Lower leg skin (tissue), 3 donors: Measurements from ENCODE around the gene CD2AP.

Experiments used
- POLR2A ChIP-seq, 2 donors: fragments of 450-650 bp; IDR thresholded peaks; one replicate each; pipeline ENCODE4 v1.6.1; 2016 to 2017; ENCODE audit warnings: antibody characterized with exemption in 2 of 2, mild to moderate bottlenecking in 1 of 2, moderate library complexity in 1 of 2
- TF ChIP-seq, protein P1 (sequence below), 3 donors: fragments of 450-650 bp; IDR thresholded peaks; one replicate each; pipeline ENCODE4 v1.5.1; 2016; ENCODE audit warnings: antibody characterized with exemption in 3 of 3, mild to moderate bottlenecking in 3 of 3, moderate library complexity in 2 of 3

DNA sequence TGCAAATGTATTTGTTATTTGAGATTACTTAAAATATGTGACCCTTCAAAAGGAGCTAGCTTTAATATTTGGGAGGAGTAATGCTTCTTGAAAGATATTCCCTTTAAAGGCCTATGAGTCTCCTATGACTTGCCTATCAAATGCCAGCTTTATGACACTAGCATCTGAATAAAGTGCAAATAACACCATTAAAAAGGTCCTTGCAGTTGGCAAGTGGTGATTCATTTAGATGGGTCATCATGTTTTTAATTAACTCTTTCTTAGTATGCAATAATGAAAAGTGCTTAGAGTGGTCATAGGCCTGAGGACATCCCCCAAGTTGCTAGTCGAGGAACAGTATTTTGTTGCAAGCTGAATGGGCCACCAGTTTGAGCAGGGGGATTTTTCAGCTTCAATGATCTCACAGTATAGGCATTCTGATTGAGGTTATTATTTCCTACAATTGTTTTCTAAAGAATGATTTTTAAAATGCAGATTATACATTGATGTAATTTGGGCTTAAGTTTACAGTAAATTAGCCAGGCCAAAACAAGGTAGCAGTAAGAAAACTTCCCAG is 3.7 kb upstream of the CD2AP start:
- TF ChIP-seq, protein P1, sequence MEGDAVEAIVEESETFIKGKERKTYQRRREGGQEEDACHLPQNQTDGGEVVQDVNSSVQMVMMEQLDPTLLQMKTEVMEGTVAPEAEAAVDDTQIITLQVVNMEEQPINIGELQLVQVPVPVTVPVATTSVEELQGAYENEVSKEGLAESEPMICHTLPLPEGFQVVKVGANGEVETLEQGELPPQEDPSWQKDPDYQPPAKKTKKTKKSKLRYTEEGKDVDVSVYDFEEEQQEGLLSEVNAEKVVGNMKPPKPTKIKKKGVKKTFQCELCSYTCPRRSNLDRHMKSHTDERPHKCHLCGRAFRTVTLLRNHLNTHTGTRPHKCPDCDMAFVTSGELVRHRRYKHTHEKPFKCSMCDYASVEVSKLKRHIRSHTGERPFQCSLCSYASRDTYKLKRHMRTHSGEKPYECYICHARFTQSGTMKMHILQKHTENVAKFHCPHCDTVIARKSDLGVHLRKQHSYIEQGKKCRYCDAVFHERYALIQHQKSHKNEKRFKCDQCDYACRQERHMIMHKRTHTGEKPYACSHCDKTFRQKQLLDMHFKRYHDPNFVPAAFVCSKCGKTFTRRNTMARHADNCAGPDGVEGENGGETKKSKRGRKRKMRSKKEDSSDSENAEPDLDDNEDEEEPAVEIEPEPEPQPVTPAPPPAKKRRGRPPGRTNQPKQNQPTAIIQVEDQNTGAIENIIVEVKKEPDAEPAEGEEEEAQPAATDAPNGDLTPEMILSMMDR (IDR thresholded peaks at IDR 0.05), result no peak
- TF ChIP-seq POLR2A (IDR thresholded peaks at IDR 0.05), result no peak
